HEK293 (cell line): ENCODE data around the gene PRICKLE3.
A peak's percentile ranks its signal among the peaks of the same experiment; 100 is the strongest.

Experiments
- TSHZ1 ChIP-seq: fragments of 450-650 bp; formaldehyde crosslinking; IDR thresholded peaks from 2 replicates; pipeline ENCODE4 v1.5.1; 2016; ENCODE audit warnings: missing biosample characterization, missing genetic modification characterization, borderline replicate concordance
- YY1 ChIP-seq: fragments of 450-650 bp; formaldehyde crosslinking; IDR thresholded peaks from 2 replicates; pipeline ENCODE4 v1.5.1; 2018; ENCODE audit warnings: missing biosample characterization, missing genetic modification characterization
- ZBTB1 ChIP-seq: fragments of 450-650 bp; formaldehyde crosslinking; IDR thresholded peaks from 2 replicates; pipeline ENCODE4 v1.5.1; 2016; ENCODE audit warnings: missing biosample characterization, missing genetic modification characterization
- ZBTB21 ChIP-seq: fragments of 450-650 bp; formaldehyde crosslinking; IDR thresholded peaks from 2 replicates; pipeline ENCODE4 v1.5.1; 2017; ENCODE audit warnings: missing biosample characterization, missing genetic modification characterization
- ZNF501 ChIP-seq: fragments of 450-650 bp; formaldehyde crosslinking; IDR thresholded peaks from 2 replicates; pipeline ENCODE4 v1.5.1; 2016; ENCODE audit warnings: missing biosample characterization, missing genetic modification characterization

DNA sequence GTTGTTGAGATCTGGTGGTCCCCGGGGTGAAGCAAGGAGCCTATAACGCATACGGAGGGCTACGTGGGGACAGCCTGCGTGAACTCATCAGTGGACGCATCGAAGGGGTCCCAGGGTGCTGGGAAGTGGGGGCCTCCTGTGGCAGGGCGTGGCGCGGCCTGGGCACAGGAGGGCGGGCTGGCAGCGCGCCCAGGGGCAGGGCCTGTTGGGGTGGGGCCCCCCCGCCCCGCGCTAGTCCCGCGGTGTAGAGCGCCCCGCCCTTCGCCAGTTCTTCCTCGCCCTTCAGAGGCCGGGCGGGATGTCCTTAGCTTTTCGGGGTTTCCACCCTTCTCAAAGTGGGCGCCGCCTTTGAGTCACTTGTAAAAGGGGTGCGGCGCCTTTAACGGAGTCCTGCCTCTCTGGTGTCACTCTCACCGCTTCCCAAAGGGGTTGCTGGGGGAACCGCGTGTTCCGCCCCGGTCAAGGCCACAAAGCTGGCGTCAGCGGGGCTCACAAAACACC, 13.8 kb downstream of the PRICKLE3 start:
- TF ChIP-seq ZBTB1 (tag by site-specific recombination): peak; percentile 39; the same call in 1 of the 2 replicates
- TF ChIP-seq ZNF501 (tag by site-specific recombination): no peak; the same call in none of the 2 replicates
- TF ChIP-seq ZBTB21: no peak
- no peak for TF ChIP-seq TSHZ1 (tag by site-specific recombination)
- no peak for TF ChIP-seq YY1
